ENCODE data around the gene TECTA.

- TF ChIP-seq CTCF (IDR thresholded peaks at IDR 0.05) (no peak), ZFX (IDR thresholded peaks at IDR 0.05; ENCODE audit: borderline replicate concordance) (no peak)
Measured at GRCh38 chr11:121199516-121199915, 98.5 kb downstream of the TECTA start.

Measured in 22Rv1 (cell line).